ENCODE measurements around the gene VSTM4.

DNA sequence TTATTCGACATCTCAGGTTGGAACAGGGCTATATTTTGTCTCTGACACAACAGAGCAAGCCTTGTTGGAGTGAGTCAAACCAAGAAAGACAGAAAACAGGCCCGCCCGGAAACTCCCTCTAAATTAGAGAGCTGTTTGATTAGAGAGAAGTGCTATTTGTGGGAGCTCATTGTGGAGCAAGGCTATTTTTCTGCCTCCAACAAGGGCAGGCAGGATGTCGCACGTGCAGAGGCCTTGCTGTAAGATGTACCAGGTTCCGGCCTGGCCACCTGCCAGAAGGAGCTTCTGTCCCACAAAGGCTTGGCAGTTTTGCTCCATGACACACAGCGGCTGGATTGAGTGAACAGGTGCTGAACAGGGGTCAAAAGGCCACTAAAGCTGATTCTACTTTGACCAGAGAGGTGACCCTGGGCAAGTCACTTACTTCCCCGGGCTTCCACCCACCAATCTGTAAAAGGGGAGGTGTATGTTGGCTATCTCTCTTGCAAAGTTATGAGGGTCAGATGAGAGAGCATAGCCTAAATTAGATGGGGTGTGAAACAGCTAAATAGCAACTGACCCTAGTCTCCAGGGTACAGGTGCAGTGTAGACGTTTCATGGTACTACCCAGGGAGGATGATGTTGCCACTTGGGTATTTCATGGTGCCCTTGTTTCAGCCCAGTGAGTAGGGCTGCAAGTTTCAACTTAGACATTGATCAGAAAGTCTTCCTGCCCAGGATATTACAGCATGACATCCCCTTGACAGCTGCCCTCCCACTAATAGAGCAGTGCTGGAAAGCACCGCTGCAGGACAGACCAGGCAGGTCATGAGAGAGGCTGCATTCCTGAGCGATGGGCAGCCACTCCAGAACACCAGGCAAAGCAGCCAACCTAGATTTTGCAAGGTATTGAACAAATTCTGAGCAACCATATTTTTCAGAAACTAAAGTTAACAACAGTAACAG is 62.0 kb downstream of the VSTM4 start:
- TF ChIP-seq ZNF423 (CRISPR knock-in tag; IDR thresholded peaks at IDR 0.05) (no peak), ZNF138 (CRISPR knock-in tag; conservative IDR thresholded peaks at IDR 0.05) (no peak), TEAD4 (CRISPR knock-in tag; IDR thresholded peaks at IDR 0.05) (no peak), FOXK1 (CRISPR knock-in tag; IDR thresholded peaks at IDR 0.05) (no peak), FOXJ3 (CRISPR knock-in tag; IDR thresholded peaks at IDR 0.05; ENCODE audit: borderline replicate concordance) (no peak)
- TF ChIP-seq, protein P1, sequence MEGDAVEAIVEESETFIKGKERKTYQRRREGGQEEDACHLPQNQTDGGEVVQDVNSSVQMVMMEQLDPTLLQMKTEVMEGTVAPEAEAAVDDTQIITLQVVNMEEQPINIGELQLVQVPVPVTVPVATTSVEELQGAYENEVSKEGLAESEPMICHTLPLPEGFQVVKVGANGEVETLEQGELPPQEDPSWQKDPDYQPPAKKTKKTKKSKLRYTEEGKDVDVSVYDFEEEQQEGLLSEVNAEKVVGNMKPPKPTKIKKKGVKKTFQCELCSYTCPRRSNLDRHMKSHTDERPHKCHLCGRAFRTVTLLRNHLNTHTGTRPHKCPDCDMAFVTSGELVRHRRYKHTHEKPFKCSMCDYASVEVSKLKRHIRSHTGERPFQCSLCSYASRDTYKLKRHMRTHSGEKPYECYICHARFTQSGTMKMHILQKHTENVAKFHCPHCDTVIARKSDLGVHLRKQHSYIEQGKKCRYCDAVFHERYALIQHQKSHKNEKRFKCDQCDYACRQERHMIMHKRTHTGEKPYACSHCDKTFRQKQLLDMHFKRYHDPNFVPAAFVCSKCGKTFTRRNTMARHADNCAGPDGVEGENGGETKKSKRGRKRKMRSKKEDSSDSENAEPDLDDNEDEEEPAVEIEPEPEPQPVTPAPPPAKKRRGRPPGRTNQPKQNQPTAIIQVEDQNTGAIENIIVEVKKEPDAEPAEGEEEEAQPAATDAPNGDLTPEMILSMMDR (IDR thresholded peaks at IDR 0.05), result no peak
- TF ChIP-seq, protein P2, sequence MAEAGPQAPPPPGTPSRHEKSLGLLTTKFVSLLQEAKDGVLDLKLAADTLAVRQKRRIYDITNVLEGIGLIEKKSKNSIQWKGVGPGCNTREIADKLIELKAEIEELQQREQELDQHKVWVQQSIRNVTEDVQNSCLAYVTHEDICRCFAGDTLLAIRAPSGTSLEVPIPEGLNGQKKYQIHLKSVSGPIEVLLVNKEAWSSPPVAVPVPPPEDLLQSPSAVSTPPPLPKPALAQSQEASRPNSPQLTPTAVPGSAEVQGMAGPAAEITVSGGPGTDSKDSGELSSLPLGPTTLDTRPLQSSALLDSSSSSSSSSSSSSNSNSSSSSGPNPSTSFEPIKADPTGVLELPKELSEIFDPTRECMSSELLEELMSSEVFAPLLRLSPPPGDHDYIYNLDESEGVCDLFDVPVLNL (CRISPR knock-in tag; IDR thresholded peaks at IDR 0.05; ENCODE audit: borderline replicate concordance, low read depth), result no peak
- TF ChIP-seq, protein P3, sequence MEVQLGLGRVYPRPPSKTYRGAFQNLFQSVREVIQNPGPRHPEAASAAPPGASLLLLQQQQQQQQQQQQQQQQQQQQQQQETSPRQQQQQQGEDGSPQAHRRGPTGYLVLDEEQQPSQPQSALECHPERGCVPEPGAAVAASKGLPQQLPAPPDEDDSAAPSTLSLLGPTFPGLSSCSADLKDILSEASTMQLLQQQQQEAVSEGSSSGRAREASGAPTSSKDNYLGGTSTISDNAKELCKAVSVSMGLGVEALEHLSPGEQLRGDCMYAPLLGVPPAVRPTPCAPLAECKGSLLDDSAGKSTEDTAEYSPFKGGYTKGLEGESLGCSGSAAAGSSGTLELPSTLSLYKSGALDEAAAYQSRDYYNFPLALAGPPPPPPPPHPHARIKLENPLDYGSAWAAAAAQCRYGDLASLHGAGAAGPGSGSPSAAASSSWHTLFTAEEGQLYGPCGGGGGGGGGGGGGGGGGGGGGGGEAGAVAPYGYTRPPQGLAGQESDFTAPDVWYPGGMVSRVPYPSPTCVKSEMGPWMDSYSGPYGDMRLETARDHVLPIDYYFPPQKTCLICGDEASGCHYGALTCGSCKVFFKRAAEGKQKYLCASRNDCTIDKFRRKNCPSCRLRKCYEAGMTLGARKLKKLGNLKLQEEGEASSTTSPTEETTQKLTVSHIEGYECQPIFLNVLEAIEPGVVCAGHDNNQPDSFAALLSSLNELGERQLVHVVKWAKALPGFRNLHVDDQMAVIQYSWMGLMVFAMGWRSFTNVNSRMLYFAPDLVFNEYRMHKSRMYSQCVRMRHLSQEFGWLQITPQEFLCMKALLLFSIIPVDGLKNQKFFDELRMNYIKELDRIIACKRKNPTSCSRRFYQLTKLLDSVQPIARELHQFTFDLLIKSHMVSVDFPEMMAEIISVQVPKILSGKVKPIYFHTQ (CRISPR knock-in tag; IDR thresholded peaks at IDR 0.05), result no peak
- TF ChIP-seq, protein P4, sequence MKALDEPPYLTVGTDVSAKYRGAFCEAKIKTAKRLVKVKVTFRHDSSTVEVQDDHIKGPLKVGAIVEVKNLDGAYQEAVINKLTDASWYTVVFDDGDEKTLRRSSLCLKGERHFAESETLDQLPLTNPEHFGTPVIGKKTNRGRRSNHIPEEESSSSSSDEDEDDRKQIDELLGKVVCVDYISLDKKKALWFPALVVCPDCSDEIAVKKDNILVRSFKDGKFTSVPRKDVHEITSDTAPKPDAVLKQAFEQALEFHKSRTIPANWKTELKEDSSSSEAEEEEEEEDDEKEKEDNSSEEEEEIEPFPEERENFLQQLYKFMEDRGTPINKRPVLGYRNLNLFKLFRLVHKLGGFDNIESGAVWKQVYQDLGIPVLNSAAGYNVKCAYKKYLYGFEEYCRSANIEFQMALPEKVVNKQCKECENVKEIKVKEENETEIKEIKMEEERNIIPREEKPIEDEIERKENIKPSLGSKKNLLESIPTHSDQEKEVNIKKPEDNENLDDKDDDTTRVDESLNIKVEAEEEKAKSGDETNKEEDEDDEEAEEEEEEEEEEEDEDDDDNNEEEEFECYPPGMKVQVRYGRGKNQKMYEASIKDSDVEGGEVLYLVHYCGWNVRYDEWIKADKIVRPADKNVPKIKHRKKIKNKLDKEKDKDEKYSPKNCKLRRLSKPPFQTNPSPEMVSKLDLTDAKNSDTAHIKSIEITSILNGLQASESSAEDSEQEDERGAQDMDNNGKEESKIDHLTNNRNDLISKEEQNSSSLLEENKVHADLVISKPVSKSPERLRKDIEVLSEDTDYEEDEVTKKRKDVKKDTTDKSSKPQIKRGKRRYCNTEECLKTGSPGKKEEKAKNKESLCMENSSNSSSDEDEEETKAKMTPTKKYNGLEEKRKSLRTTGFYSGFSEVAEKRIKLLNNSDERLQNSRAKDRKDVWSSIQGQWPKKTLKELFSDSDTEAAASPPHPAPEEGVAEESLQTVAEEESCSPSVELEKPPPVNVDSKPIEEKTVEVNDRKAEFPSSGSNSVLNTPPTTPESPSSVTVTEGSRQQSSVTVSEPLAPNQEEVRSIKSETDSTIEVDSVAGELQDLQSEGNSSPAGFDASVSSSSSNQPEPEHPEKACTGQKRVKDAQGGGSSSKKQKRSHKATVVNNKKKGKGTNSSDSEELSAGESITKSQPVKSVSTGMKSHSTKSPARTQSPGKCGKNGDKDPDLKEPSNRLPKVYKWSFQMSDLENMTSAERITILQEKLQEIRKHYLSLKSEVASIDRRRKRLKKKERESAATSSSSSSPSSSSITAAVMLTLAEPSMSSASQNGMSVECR (CRISPR knock-in tag; IDR thresholded peaks at IDR 0.05; ENCODE audit: borderline replicate concordance), result no peak
- TF ChIP-seq, protein P5, sequence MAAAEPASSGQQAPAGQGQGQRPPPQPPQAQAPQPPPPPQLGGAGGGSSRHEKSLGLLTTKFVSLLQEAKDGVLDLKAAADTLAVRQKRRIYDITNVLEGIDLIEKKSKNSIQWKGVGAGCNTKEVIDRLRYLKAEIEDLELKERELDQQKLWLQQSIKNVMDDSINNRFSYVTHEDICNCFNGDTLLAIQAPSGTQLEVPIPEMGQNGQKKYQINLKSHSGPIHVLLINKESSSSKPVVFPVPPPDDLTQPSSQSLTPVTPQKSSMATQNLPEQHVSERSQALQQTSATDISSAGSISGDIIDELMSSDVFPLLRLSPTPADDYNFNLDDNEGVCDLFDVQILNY (CRISPR knock-in tag; IDR thresholded peaks at IDR 0.05), result no peak

Measured in WTC11 (cell line).